Stimulated activated effector memory CD8-positive, alpha-beta T cell treated with anti-CD3 and anti-CD28 coated beads, Interleukin-12 subunit alpha, Interleukin-12 subunit beta, amount 100 ng/mL, for 72 hours (primary cell): ENCODE results near the gene GRID1.

ENCODE experiments used
- ATAC-seq: fragments of 150-1000 bp; cut with Tn5 transposase; 2 replicates; pipeline ENCODE4 v1.10.0; 2021
- DNase-seq, 2 donors: peaks; one replicate each; pipeline ENCODE4 v3.0.0; 2021 to 2022; ENCODE audit warnings: low spot score in 2 of 2
- H3K27ac Mint-ChIP-seq: one replicate; pipeline ENCODE4 v1.8.0; 2022; ENCODE audit warnings: mild to moderate bottlenecking, mixed read lengths
- H3K36me3 Mint-ChIP-seq: one replicate; pipeline ENCODE4 v1.8.0; 2022; ENCODE audit warnings: mild to moderate bottlenecking, mixed read lengths
- H3K4me1 Mint-ChIP-seq: one replicate; pipeline ENCODE4 v1.8.0; 2022; ENCODE audit warnings: mixed read lengths
- H3K4me3 Mint-ChIP-seq: one replicate; pipeline ENCODE4 v1.8.0; 2022; ENCODE audit warnings: mild to moderate bottlenecking, mixed read lengths
- H3K9me3 Mint-ChIP-seq: one replicate; pipeline ENCODE4 v1.8.0; 2022; ENCODE audit warnings: mixed read lengths

GRID1 gene

GRCh38 chr10:86159797-86160196 is 206.8 kb downstream of the GRID1 start:
- H3K36me3 Mint-ChIP-seq: no peaks in the 10 kb centered on the region
- ATAC-seq: no peak
- no peak overlapping the region for H3K27ac Mint-ChIP-seq
- H3K4me1 Mint-ChIP-seq: no peaks in the 10 kb centered on the region
- H3K4me3 Mint-ChIP-seq: no peak overlapping the region
- H3K9me3 Mint-ChIP-seq: no peaks in the 10 kb centered on the region
- DNase-seq: no peak

- no peak overlapping the region for H3K4me3 Mint-ChIP-seq
- no peak for DNase-seq
- H3K27ac Mint-ChIP-seq: no peak overlapping the region
- ATAC-seq: no peak
- no peaks in the 10 kb centered on the region for H3K4me1 Mint-ChIP-seq
- H3K9me3 Mint-ChIP-seq: no peaks in the 10 kb centered on the region
- H3K36me3 Mint-ChIP-seq: no peaks in the 10 kb centered on the region
These were observed 211.3 kb downstream of the GRID1 start for GRCh38 chr10:86155054-86155921.

- no peak overlapping the region for H3K4me3 Mint-ChIP-seq
- DNase-seq: no peak
- H3K4me1 Mint-ChIP-seq: no peaks in the 10 kb centered on the region
- no peaks in the 10 kb centered on the region for H3K36me3 Mint-ChIP-seq
- no peak for ATAC-seq
- H3K27ac Mint-ChIP-seq: no peak overlapping the region
- H3K9me3 Mint-ChIP-seq: no peaks in the 10 kb centered on the region
These were observed 212.8 kb downstream of the GRID1 start for GRCh38 chr10:86153751-86154150.

- Mint-ChIP-seq H3K9me3 (no peaks in the 10 kb centered on the region), H3K27ac (no peak overlapping the region), H3K36me3 (no peaks in the 10 kb centered on the region), H3K4me1 (no peaks in the 10 kb centered on the region), H3K4me3 (no peak overlapping the region)
- DNase-seq (no peak), ATAC-seq (no peak)
These were observed 213.7 kb downstream of the GRID1 start for GRCh38 chr10:86152911-86153310.

GRCh38 chr10:86152354-86152753 is 214.2 kb downstream of the GRID1 start:
- H3K9me3 Mint-ChIP-seq: no peaks in the 10 kb centered on the region
- no peaks in the 10 kb centered on the region for H3K36me3 Mint-ChIP-seq
- no peak overlapping the region for H3K27ac Mint-ChIP-seq
- H3K4me1 Mint-ChIP-seq: no peaks in the 10 kb centered on the region
- ATAC-seq: no peak
- no peak for DNase-seq
- no peak overlapping the region for H3K4me3 Mint-ChIP-seq

GRCh38 chr10:86151613-86152012 is 215.0 kb downstream of the GRID1 start:
- ATAC-seq: no peak
- no peak for DNase-seq
- Mint-ChIP-seq H3K9me3 (no peaks in the 10 kb centered on the region), H3K4me1 (no peaks in the 10 kb centered on the region), H3K27ac (no peak overlapping the region), H3K36me3 (no peaks in the 10 kb centered on the region), H3K4me3 (no peak overlapping the region)

GRCh38 chr10:86149257-86149656 is 217.3 kb downstream of the GRID1 start:
- Mint-ChIP-seq H3K27ac (no peak overlapping the region), H3K4me3 (no peak overlapping the region), H3K9me3 (no peaks in the 10 kb centered on the region), H3K36me3 (no peaks in the 10 kb centered on the region), H3K4me1 (no peaks in the 10 kb centered on the region)
- ATAC-seq (no peak), DNase-seq (no peak)

- DNase-seq (no peak), ATAC-seq (no peak)
- H3K36me3 Mint-ChIP-seq: no peaks in the 10 kb centered on the region
- H3K27ac Mint-ChIP-seq: no peak overlapping the region
- no peaks in the 10 kb centered on the region for H3K4me1 Mint-ChIP-seq
- no peak overlapping the region for H3K4me3 Mint-ChIP-seq
- H3K9me3 Mint-ChIP-seq: no peaks in the 10 kb centered on the region
These were observed 218.5 kb downstream of the GRID1 start for GRCh38 chr10:86148117-86148516.

- ATAC-seq (no peak), DNase-seq (no peak)
- Mint-ChIP-seq H3K4me1 (no peaks in the 10 kb centered on the region), H3K36me3 (no peaks in the 10 kb centered on the region), H3K4me3 (no peak overlapping the region), H3K27ac (no peak overlapping the region), H3K9me3 (no peaks in the 10 kb centered on the region)
These were observed 222.3 kb downstream of the GRID1 start for GRCh38 chr10:86144301-86144700.

GRCh38 chr10:86141896-86142295 is 224.7 kb downstream of the GRID1 start:
- Mint-ChIP-seq H3K4me3 (no peak overlapping the region), H3K9me3 (no peaks in the 10 kb centered on the region), H3K36me3 (no peaks in the 10 kb centered on the region), H3K27ac (no peak overlapping the region), H3K4me1 (no peaks in the 10 kb centered on the region)
- DNase-seq (no peak), ATAC-seq (no peak)

- no peak overlapping the region for H3K27ac Mint-ChIP-seq
- no peak overlapping the region for H3K4me3 Mint-ChIP-seq
- no peaks in the 10 kb centered on the region for H3K4me1 Mint-ChIP-seq
- no peaks in the 10 kb centered on the region for H3K36me3 Mint-ChIP-seq
- no peak for ATAC-seq
- H3K9me3 Mint-ChIP-seq: no peaks in the 10 kb centered on the region
- peak; percentile 6 to 58 for DNase-seq
These were observed 227.4 kb downstream of the GRID1 start for GRCh38 chr10:86139066-86139657.

GRCh38 chr10:86138551-86139065 is 228.0 kb downstream of the GRID1 start:
- Mint-ChIP-seq H3K4me3 (no peak overlapping the region), H3K27ac (no peak overlapping the region), H3K36me3 (no peaks in the 10 kb centered on the region), H3K9me3 (no peaks in the 10 kb centered on the region), H3K4me1 (no peaks in the 10 kb centered on the region)
- no peak for ATAC-seq
- DNase-seq: no peak

- Mint-ChIP-seq H3K36me3 (no peaks in the 10 kb centered on the region), H3K9me3 (no peaks in the 10 kb centered on the region), H3K4me1 (no peaks in the 10 kb centered on the region), H3K27ac (no peak overlapping the region), H3K4me3 (no peak overlapping the region)
- no peak for ATAC-seq
- DNase-seq: no peak
These were observed 229.0 kb downstream of the GRID1 start for GRCh38 chr10:86137561-86137960.

- ATAC-seq (no peak), DNase-seq (no peak)
- no peak overlapping the region for H3K27ac Mint-ChIP-seq
- H3K4me3 Mint-ChIP-seq: no peak overlapping the region
- H3K36me3 Mint-ChIP-seq: no peaks in the 10 kb centered on the region
- no peaks in the 10 kb centered on the region for H3K9me3 Mint-ChIP-seq
- no peaks in the 10 kb centered on the region for H3K4me1 Mint-ChIP-seq
These were observed 229.7 kb downstream of the GRID1 start for GRCh38 chr10:86136934-86137333.

GRCh38 chr10:86135191-86135590 is 231.4 kb downstream of the GRID1 start:
- Mint-ChIP-seq H3K4me3 (no peak overlapping the region), H3K4me1 (no peaks in the 10 kb centered on the region), H3K9me3 (no peaks in the 10 kb centered on the region)

More at GRCh38 chr10:86135191-86135590, 231.4 kb downstream of the GRID1 start:
- Mint-ChIP-seq H3K27ac (no peak overlapping the region), H3K36me3 (no peaks in the 10 kb centered on the region)
- DNase-seq (no peak), ATAC-seq (peak; percentile 14)
